Dendritic cell treated with granulocyte-macrophage colony-stimulating factor and Interleukin-4, amounts not matched to agents 40 ng/mL and 50 ng/mL, for 4 days (primary cell): ENCODE data around the gene SLC13A5.
"Not testable (repeated sequence)": the region's sequence is repeated elsewhere in the genome, so short reads cannot be mapped to it uniquely, and the experiment has no call there.

Experiments used
- H3K27ac Mint-ChIP-seq: one replicate; pipeline ENCODE4 v1.8.0; 2022; ENCODE audit warnings: mild to moderate bottlenecking, mixed read lengths
- H3K27me3 Mint-ChIP-seq: one replicate; pipeline ENCODE4 v1.8.0; 2022; ENCODE audit warnings: mild to moderate bottlenecking, mixed read lengths
- H3K36me3 Mint-ChIP-seq: one replicate; pipeline ENCODE4 v1.8.0; 2022; ENCODE audit warnings: low read depth, mixed read lengths
- H3K4me1 Mint-ChIP-seq: one replicate; pipeline ENCODE4 v1.8.0; 2022; ENCODE audit warnings: low read depth, mixed read lengths
- H3K4me3 Mint-ChIP-seq: one replicate; pipeline ENCODE4 v1.8.0; 2022; ENCODE audit warnings: mild to moderate bottlenecking, moderate library complexity, mixed read lengths
- H3K9me3 Mint-ChIP-seq: one replicate; pipeline ENCODE4 v1.8.0; 2022; ENCODE audit warnings: mixed read lengths
- intact Hi-C: fragments of 100-400 bp; cut with micrococcal nuclease; formaldehyde crosslinking; loops from one replicate; pipeline ENCODE4 v1.15.0; 2022

Gene SLC13A5

DNA sequence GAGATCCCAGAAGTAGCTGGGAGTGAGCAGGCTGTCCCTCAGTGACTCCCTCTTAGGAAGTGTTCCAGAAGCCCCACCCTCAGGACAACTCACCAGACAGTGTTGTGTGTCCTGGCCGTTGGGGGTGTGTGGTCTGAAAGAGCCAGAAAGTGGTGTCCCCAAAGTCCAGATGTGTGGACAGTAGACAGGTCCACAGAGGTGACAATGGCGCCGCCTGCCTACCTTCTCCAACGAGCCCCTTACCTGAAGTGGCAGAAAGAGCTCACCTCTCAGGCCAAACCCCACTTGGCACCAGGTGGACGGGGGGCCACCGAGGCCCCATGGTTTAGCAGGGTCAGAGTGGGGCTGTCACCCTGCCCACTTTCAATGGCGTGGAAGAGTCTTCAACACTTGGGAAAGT lies 41.7 kb downstream of the SLC13A5 start:
- Mint-ChIP-seq H3K27me3 (peaks cover 43% of the 10 kb centered on the region), H3K27ac (no peak overlapping the region), H3K4me3 (no peak overlapping the region), H3K9me3 (no peaks in the 10 kb centered on the region), H3K36me3 (peaks cover 82% of the 10 kb centered on the region), H3K4me1 (peaks cover 18% of the 10 kb centered on the region)
- intact Hi-C loops, result no loop called here

DNA sequence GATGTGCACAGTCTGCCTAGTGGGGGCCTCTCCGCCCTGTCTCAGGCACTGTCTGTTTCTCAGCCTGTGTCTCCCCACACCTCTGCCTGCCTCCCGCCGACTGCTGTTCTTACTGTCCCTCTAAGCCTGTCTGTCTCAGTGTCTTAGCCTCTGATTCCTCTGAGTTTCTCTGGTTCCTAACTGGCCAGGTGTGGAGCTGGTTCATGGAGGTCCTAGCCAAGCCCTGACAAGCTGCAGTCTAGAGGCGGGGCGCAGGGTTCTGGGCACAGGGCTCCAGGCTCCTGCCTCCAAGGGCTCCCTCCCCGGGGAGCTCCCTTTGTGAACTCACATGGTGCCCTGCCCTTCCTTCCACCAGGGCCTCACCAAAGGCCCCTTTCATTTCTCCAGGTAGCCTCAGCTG lies 42.2 kb downstream of the SLC13A5 start:
- no peak overlapping the region for H3K4me3 Mint-ChIP-seq
- H3K27me3 Mint-ChIP-seq, result peaks cover 41% of the 10 kb centered on the region
- H3K36me3 Mint-ChIP-seq, result peaks cover 86% of the 10 kb centered on the region
- peaks cover 23% of the 10 kb centered on the region for H3K4me1 Mint-ChIP-seq
- no peaks in the 10 kb centered on the region for H3K9me3 Mint-ChIP-seq
- H3K27ac Mint-ChIP-seq, result no peak overlapping the region
- intact Hi-C loops, result no loop called here

DNA sequence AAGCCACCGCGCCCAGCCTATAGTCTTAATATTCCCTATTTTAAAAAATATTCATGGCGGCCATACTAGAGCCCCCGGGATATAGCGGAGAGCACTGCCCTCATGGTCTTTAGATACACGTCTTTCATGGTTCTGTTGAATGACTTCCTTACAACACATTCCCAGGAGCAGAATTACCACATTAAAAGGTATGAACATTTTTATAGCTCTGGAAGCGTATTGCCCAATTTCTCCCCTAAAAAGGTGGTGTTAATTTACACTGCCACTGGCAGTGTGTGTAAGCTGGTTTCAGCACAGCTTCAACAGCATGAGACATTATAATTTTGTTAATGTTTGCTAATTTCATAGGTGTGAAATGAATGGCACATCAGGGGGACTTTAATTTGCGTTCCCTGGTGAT lies 42.6 kb downstream of the SLC13A5 start:
- intact Hi-C loops, result no loop called here
- Mint-ChIP-seq H3K9me3 (no peaks in the 10 kb centered on the region), H3K4me3 (no peak overlapping the region), H3K27me3 (peaks cover 37% of the 10 kb centered on the region), H3K27ac (no peak overlapping the region), H3K4me1 (peaks cover 24% of the 10 kb centered on the region), H3K36me3 (peaks cover 84% of the 10 kb centered on the region)

DNA sequence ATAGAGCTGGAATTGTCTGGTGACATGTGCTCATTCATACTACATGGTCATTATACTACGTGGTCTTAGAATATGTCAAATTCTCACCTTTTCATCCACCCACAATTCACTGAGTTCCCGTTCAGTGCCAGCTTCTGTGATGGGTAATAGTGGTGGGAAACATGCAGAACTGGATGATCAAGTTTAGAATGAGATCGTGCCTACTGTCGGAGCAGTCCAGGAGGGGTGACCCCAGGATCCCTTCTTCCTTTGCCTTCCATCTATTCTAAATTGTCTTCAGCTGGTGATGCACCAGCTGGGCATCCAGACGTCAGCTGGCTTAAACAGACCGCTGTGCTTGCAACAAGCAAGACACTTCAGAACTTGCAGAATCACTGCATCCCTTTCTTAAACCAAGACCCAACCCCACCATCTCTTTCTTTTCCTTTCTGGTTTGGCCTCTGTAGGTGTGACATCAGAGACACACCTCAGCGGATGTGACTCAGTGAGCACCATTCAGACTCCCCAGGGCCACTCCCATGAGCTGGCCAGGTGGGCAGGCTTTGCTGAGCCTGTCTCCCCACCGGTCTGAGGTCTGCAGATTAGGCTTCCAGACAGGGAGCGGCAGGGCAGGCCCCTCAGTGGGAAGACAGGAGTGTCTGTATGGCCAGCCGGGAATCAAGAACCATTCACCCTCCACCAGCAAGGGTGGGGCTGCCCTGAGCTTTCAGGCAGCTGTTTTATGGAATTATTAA lies 43.5 kb downstream of the SLC13A5 start:
- H3K9me3 Mint-ChIP-seq, result no peaks in the 10 kb centered on the region
- no peak overlapping the region for H3K4me3 Mint-ChIP-seq
- peaks cover 30% of the 10 kb centered on the region for H3K4me1 Mint-ChIP-seq
- H3K27ac Mint-ChIP-seq, result no peak overlapping the region
- H3K36me3 Mint-ChIP-seq, result peaks cover 74% of the 10 kb centered on the region
- intact Hi-C loops, result loop anchor here (5.0 to 10.0 kb wide), 4 partner anchors 85 to 335 kb away; partner anchors contain the start of gene XAF1
- H3K27me3 Mint-ChIP-seq, result peaks cover 30% of the 10 kb centered on the region

DNA sequence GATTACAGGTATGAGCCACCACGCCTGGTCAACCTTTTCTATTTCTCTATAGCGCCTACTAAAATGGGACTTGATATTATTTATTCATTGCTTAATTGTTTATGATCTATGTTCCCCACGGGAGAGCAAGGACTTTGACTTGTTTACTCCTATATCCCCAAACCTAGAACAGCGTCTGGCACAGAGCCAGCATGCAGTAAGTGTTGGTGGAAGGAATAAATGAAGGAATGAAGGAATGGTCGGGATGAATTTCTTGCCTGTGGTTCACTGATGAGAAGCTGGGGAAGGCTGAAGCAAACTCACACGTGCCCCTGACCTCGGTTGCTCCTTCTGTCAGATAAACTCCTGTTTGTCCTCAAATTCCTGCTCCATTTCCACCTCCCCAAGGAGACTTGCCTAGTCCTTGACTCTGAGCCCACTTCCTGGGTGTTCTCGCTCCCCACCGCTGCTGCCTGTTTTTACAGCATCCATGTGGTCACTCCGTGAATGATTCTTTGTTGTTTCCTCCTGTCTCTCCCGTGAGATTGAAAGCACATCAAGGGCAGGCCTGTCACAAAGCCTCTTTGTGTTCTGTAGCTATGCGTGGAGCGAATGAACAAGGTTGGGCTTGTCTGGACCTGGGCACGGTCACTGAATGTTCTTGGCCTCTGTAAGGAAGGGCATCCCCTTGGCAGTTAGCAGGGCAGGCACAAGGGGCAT lies 44.3 kb downstream of the SLC13A5 start:
- Mint-ChIP-seq H3K4me1 (peaks cover 30% of the 10 kb centered on the region), H3K9me3 (no peaks in the 10 kb centered on the region), H3K27me3 (peaks cover 30% of the 10 kb centered on the region), H3K27ac (no peak overlapping the region), H3K36me3 (peaks cover 68% of the 10 kb centered on the region), H3K4me3 (no peak overlapping the region)
- intact Hi-C loops, result loop anchor here (5.0 to 10.0 kb wide), 4 partner anchors 86 to 336 kb away; partner anchors contain the start of gene XAF1

DNA sequence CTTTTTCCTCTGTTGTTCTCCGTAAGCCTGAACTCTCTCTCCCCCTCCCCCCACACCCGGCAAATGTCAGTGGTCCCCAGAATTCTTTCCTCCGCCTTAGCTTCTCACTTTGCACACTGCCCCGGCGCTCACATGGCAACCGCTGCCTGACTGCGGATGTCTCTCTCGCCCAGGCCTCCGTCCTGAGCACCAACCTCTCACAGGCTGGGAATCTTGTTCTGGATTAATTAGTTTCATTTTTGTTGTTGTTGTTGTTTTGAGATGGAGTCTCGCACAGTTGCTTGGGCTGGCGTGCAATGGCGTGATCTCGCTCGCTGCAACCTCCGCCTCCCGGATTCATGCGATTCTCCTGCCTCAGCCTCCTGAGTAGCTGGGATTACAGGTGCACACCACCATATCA lies 45.0 kb downstream of the SLC13A5 start:
- Mint-ChIP-seq H3K27me3 (peaks cover 30% of the 10 kb centered on the region), H3K36me3 (peaks cover 61% of the 10 kb centered on the region), H3K27ac (peak overlapping the region; percentile 34), H3K4me3 (no peak overlapping the region), H3K9me3 (no peaks in the 10 kb centered on the region), H3K4me1 (peaks cover 32% of the 10 kb centered on the region)
- intact Hi-C loops, result loop anchor here (5.0 to 10.0 kb wide), 4 partner anchors 87 to 337 kb away; partner anchors contain the start of gene XAF1

DNA sequence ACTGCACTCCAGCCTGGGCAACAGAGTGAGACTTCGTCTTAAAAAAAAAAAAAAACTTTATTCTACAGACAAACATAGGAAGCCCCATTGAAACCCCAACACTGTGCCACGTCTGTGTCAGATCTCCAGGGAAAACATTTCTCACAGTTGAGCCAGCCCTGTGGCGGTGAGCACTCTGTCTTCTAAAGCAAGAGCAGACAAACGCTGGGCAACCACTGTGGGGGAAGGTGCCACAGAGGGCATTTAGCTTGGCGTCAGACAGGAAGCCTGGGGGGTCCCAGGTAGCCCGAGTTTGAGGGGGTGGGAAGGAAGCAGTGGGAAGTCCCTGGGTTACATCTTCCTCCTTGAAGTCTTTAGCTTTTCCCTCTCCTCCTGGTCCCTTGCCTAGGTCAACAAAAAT lies 45.7 kb downstream of the SLC13A5 start:
- H3K4me1 Mint-ChIP-seq, result peaks cover 39% of the 10 kb centered on the region
- no peak overlapping the region for H3K27ac Mint-ChIP-seq
- peaks cover 32% of the 10 kb centered on the region for H3K27me3 Mint-ChIP-seq
- H3K36me3 Mint-ChIP-seq, result peaks cover 61% of the 10 kb centered on the region
- no peak overlapping the region for H3K4me3 Mint-ChIP-seq
- H3K9me3 Mint-ChIP-seq, result no peaks in the 10 kb centered on the region
- intact Hi-C loops, result loop anchor here (5.0 to 10.0 kb wide), 4 partner anchors 87 to 337 kb away; partner anchors contain the start of gene XAF1

DNA sequence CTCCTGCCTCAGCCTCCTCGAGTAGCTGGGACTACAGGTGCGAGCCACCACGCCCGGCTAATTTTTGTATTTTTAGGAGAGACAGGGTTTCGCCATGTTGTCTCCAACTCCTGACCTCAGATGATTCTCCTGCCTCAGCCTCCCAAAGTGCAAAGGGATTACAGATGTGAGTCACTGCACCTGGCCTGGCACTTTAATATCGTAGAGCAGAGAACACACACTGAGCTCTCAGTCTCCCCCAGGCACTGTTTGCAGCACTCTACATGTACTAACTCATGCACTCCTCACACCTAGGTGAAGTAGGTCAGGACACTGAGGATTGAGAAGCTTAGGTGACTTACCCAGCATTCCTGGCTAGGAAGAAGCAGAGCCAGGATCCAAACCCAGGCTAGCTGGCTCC lies 46.6 kb downstream of the SLC13A5 start:
- Mint-ChIP-seq H3K4me1 (peaks cover 45% of the 10 kb centered on the region), H3K36me3 (peaks cover 61% of the 10 kb centered on the region), H3K27me3 (peaks cover 30% of the 10 kb centered on the region), H3K4me3 (no peak overlapping the region), H3K27ac (no peak overlapping the region), H3K9me3 (no peaks in the 10 kb centered on the region)
- intact Hi-C loops, result loop anchor here (5.0 to 10.0 kb wide), 4 partner anchors 88 to 338 kb away; partner anchors contain the start of gene XAF1

DNA sequence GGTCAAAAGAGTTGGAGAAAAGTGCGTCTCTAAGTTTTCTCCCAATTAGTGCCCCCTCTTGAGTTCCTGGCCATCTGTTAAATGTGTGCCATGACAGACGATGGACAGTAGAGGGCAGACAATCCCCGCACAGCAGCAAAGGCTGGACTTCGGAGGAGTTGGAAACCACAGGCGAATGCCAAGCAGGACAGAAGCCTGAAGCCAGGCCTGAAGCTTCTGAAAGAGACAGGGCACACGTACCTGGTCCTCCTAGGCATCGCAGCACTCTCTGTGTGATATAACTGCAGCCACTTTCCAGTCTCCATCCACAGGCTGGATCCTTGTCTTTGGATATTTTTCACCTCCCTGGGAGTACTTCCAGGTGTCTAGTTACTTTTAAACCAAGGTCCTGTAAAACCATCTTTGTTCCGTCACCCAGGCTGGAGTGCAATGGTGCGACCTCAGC lies 47.1 kb downstream of the SLC13A5 start:
- Mint-ChIP-seq H3K9me3 (no peaks in the 10 kb centered on the region), H3K27ac (no peak overlapping the region), H3K27me3 (peaks cover 28% of the 10 kb centered on the region), H3K4me1 (peaks cover 50% of the 10 kb centered on the region), H3K36me3 (peaks cover 56% of the 10 kb centered on the region), H3K4me3 (no peak overlapping the region)
- intact Hi-C loops, result loop anchor here (5.0 to 10.0 kb wide), 4 partner anchors 89 to 339 kb away; partner anchors contain the start of gene XAF1

DNA sequence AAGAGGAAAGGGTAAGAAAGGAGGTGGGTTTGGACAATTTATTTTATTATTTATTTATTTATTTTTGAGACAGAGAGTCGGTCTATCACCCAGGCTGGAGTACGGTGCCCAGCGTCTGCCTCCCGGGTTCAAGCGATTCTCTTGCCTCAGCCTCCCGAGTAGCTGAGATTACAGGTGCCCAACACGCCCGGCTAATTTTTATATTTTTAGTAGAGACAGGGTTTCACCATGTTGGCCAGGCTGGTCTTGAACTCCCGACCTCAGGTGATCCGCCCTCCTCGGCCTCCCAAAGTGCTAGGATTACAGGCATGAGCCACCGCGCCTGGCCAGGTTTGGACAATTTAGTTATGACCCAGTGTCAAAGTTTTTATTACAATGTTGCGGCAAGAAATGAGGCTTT lies 50.0 kb downstream of the SLC13A5 start:
- intact Hi-C loops, result loop anchor here (10.0 kb wide), 3 partner anchors 92 to 342 kb away; partner anchors contain the start of gene XAF1
- H3K4me3 Mint-ChIP-seq, H3K27ac Mint-ChIP-seq, H3K9me3 Mint-ChIP-seq: not testable (repeated sequence)
- Mint-ChIP-seq H3K4me1 (peaks cover 69% of the 10 kb centered on the region), H3K36me3 (peaks cover 36% of the 10 kb centered on the region), H3K27me3 (peaks cover 18% of the 10 kb centered on the region)

DNA sequence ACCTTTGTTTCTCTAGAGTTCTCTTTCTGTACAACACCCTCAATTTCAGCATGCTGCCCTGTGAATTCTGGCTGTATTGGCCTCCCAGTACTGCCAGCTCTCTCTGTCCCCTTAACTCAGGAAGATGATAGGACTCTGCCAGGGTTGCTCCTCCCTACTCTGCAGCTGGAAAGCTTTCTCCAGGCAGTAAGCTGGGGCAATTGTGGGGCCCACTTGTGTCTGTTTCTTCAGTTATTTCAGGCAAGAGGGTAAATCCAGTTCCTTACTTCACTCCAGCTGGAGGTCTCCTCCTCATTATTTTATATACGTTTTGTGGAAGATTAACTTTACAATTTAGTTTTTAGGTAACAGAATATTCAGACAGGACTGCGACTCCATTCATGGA lies 51.7 kb downstream of the SLC13A5 start:
- H3K9me3 Mint-ChIP-seq, result no peaks in the 10 kb centered on the region
- peaks cover 64% of the 10 kb centered on the region for H3K4me1 Mint-ChIP-seq
- intact Hi-C loops, result loop anchor here (10.0 kb wide), 3 partner anchors 93 to 343 kb away; partner anchors contain the start of gene XAF1
- H3K36me3 Mint-ChIP-seq, result peaks cover 20% of the 10 kb centered on the region
- peak overlapping the region; percentile 85 for H3K27ac Mint-ChIP-seq
- peaks cover 18% of the 10 kb centered on the region for H3K27me3 Mint-ChIP-seq
- H3K4me3 Mint-ChIP-seq, result peak overlapping the region; percentile 79

DNA sequence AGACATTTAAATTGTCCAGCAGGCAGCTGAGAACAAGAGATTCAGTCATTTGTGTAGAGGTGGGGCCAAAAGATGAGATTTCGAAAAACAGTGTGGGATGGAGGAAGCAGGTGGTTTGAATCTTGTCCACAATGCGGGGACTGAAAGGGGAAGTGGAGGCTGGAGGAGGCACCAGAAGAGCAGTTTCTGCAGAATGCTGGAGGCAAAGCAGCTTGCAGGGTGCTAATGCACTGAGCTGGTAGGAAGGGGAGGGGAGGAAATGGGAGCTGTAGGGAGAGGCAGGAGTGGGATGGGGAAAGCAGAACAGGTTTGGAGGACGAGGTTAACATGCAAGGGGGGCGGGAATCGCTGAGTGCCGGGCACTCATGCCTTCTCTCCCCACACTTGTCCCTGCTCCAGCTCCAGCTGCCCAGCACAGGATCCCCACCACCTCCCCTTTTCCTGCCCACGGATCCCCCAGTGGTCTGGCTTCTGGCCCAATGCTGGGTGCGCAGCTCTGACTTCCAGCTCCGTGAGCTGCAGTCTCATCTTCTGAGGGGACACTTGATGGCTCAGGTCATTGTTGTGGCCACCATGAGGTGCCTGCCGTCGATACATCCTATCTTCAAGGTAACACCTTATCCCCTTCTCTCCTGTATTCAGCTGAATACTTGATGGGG lies 52.2 kb downstream of the SLC13A5 start:
- Mint-ChIP-seq H3K4me1 (peaks cover 59% of the 10 kb centered on the region), H3K9me3 (no peaks in the 10 kb centered on the region), H3K27ac (peak overlapping the region; percentile 85), H3K27me3 (peaks cover 19% of the 10 kb centered on the region), H3K36me3 (peaks cover 15% of the 10 kb centered on the region), H3K4me3 (peak overlapping the region; percentile 79)
- intact Hi-C loops, result loop anchor here (10.0 kb wide), 3 partner anchors 94 to 344 kb away; partner anchors contain the start of gene XAF1

DNA sequence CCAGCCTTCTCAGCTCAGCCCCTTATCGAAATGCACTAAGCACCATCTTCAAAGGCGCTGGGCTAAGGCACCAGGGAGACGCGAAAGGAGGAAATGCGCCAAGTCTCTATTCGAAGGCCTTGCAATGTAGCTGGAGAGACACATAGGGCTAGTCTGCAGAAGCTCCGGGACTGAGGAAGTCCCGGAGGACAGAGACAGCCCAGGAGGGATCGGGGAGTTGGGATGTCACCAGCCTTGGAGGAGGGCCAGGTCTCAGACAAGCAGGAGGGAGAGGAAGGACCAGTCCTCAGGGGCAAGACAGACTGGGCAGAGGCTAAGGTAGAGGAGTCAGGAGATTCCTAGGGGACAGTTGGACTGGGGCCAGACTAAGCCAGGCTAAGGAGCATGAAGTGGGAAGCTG lies 53.1 kb downstream of the SLC13A5 start:
- Mint-ChIP-seq H3K27ac (peak overlapping the region; percentile 85), H3K27me3 (peaks cover 25% of the 10 kb centered on the region), H3K4me1 (peaks cover 62% of the 10 kb centered on the region), H3K4me3 (peak overlapping the region; percentile 79), H3K36me3 (peaks cover 21% of the 10 kb centered on the region), H3K9me3 (no peaks in the 10 kb centered on the region)
- intact Hi-C loops, result loop anchor here (10.0 kb wide), 3 partner anchors 95 to 345 kb away; partner anchors contain the start of gene XAF1
